ENCODE measurements around the gene CYSTM1. TPM values are rescaled to one million over a fixed set of nuclear protein-coding genes. Genes with fewer than 3 reads are reported as not detected.

The CYSTM1 gene
- total and polyA plus RNA-seq, 2 of the 8 experiments (the other 6 are each of a cell fraction or from before 2014, with no cell fraction given) = 25.0 to 47.8 TPM

DNA sequence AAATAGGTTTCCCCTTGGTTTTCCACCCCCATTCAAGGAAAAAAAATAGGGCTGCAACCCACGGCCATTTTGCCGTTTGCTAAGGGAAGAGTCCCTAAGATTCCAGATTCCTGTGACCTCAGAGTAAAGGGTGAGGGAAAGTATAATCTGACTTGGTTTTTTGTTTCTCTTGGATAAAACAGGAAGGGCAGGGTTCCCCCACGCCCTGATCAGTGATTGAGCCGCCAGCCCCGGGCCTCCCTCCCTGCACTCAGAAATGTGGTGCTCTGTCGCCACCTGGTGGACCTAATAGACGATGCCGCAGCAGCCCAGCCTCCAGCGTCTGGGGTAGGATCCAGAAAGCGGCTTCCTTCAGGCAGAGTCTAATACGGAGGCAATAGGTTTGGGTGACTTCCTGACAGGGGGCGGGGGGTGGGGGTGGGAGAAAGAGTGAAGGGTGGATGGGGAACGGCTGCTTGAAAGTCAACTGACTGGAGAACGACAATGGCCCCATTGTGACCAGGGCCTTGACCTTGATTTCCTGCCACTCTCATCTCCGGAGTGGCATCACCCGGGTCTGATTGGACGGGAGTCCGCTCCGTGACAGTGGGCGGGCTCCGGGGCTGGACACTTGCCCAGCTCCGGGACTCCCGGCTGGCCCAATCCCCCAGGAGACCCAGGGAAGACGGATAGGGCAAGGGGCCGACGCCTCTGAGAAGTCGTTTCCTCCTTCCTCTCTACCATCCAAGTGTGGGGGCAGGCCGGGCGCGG is 17.8 kb upstream of the CYSTM1 start:
- no peak overlapping the region for H4K91ac ChIP-seq (replicated peaks; ENCODE audit: insufficient read length, low read length)
- peaks cover 0 to 8% (median 6%) of the 10 kb centered on the region in 4 experiments; a peak in 4 of 7 replicates for H3K27me3 ChIP-seq (replicated peaks in 1 of 4; ENCODE audit: control insufficient read depth in 3 of 4, extremely low read depth in 1 of 4, insufficient read depth in 3 of 4, low read length in 3 of 4)
- H3K4me2 ChIP-seq (ENCODE audit: insufficient read depth in 1 of 2, low read depth in 2 of 2, low read length in 2 of 2) = peak overlapping the region; percentile 1 to 83; a peak in 3 of 4 replicates
- peaks cover 3% of the 10 kb centered on the region; the same call in 1 of the 2 replicates for H3K23me2 ChIP-seq (ENCODE audit: low read depth, low read length)
- no peak overlapping the region for H2BK5ac ChIP-seq (ENCODE audit: low read depth, low read length)
- ChIA-PET POLR2A (ENCODE audit: partially characterized antibody) (interaction anchor here (5.2 kb wide), 1 partner anchor 12 kb away, joined by 19 read pairs; no protein-coding TSS in a partner anchor), CTCF (ENCODE audit: partially characterized antibody) (interaction anchor here (0.7 to 10.1 kb wide), 12 partner anchors 9 to 392 kb away, joined by 3 to 118 read pairs (median 4); partner anchors contain the start of genes CYSTM1 and NRG2)
- H2AK5ac ChIP-seq (ENCODE audit: low read depth, low read length) = no peak overlapping the region
- H3K36me3 ChIP-seq (ENCODE audit: control insufficient read depth in 2 of 4, insufficient read depth in 4 of 4, low read length in 3 of 4) = no peaks in the 10 kb centered on the region
- no peak overlapping the region for H2BK120ac ChIP-seq (replicated peaks; ENCODE audit: low read depth, low read length)
- H3K79me1 ChIP-seq (ENCODE audit: low read depth, low read length) = no peaks in the 10 kb centered on the region
- H3K18ac ChIP-seq (ENCODE audit: extremely low read depth, low read length) = no peak overlapping the region
- no peak overlapping the region for H3K4ac ChIP-seq (replicated peaks; ENCODE audit: insufficient read length, low read depth, low read length)
- H3K14ac ChIP-seq (ENCODE audit: insufficient read length) = no peak overlapping the region
- H3K9ac ChIP-seq (replicated peaks in 1 of 4; ENCODE audit: extremely low read depth in 1 of 4, low read depth in 3 of 4, low read length in 3 of 4) = no peak overlapping the region
- H2AFZ ChIP-seq (ENCODE audit: low read length) = peak overlapping the region; percentile 92
- peak; percentile 24 for FAIRE-seq
- H3K23ac ChIP-seq (ENCODE audit: insufficient read length) = no peak overlapping the region
- no peaks in the 10 kb centered on the region for H4K20me1 ChIP-seq (replicated peaks in 1 of 2; ENCODE audit: control insufficient read depth in 1 of 2, insufficient read depth in 2 of 2, low read length in 2 of 2)
- H3K27ac ChIP-seq (ENCODE audit: low read depth, low read length) = no peak overlapping the region
- no peak overlapping the region for H2BK20ac ChIP-seq (ENCODE audit: low read length)
- H3K4me3 ChIP-seq (ENCODE audit: extremely low read depth in 1 of 4, insufficient read depth in 2 of 4, low read depth in 3 of 4, low read length in 4 of 4) = peak overlapping the region in 3 of 4 experiments; percentile 19 to 52 (median 26); a peak in 6 of 8 replicates
- H4K5ac ChIP-seq (ENCODE audit: insufficient read length, low read depth, low read length) = no peak overlapping the region
- peak in 1 of 2 experiments; percentile 96 for DNase-seq (ENCODE audit: low read depth in 1 of 2, low spot score in 2 of 2)
- peak overlapping the region; percentile 86 for H4K8ac ChIP-seq (ENCODE audit: extremely low read depth, insufficient read depth, low read length)
- H3K79me2 ChIP-seq (ENCODE audit: control insufficient read depth in 1 of 2, insufficient read depth in 2 of 2, low read length in 2 of 2) = no peaks in the 10 kb centered on the region
- no peak overlapping the region for H2BK15ac ChIP-seq (ENCODE audit: low read length)
- no peaks in the 10 kb centered on the region for H3K9me3 ChIP-seq (ENCODE audit: insufficient read depth in 2 of 2, low read depth in 1 of 2, low read length in 1 of 2)
- H3K56ac ChIP-seq (replicated peaks; ENCODE audit: insufficient read length, low read depth, low read length) = no peak overlapping the region
- WGBS, 2 experiments (ENCODE audit: extremely low coverage in 1 of 2, insufficient coverage in 1 of 2, insufficient read length in 1 of 2, insufficient replicate concordance in 2 of 2, low coverage in 1 of 2, low lambda C conversion rate in 2 of 2, missing lambda C conversion rate in 1 of 2) = 10% methylated on average over 25 of the region's 30 CpGs; no CpG with 5 or more reads in 1 of the 2 experiments
- H3K4me1 ChIP-seq (replicated peaks in 1 of 4; ENCODE audit: control insufficient read depth in 3 of 4, insufficient read depth in 4 of 4, low read length in 3 of 4) = peaks cover 6 to 19% (median 14%) of the 10 kb centered on the region in 4 experiments
- no peak overlapping the region for H2BK12ac ChIP-seq (ENCODE audit: low read depth, low read length)
- no peak for TF ChIP-seq POLR2A (IDR thresholded peaks at IDR 0.05; ENCODE audit: control extremely low read depth in 1 of 2, low read depth in 2 of 2, low read length in 2 of 2)
- no peak for TF ChIP-seq ASH2L (IDR thresholded peaks at IDR 0.05; ENCODE audit: low read length)
- TF ChIP-seq EZH2 (IDR thresholded peaks at IDR 0.05; ENCODE audit: low read depth, low read length, severe bottlenecking) = no peak
- TF ChIP-seq KDM1A (IDR thresholded peaks at IDR 0.05; ENCODE audit: borderline replicate concordance, low read length) = no peak
- TF ChIP-seq RNF2 (IDR thresholded peaks at IDR 0.05; ENCODE audit: borderline replicate concordance, low read depth, low read length, missing control alignments, poor library complexity, severe bottlenecking) = no peak
- TF ChIP-seq EGR1 (IDR thresholded peaks at IDR 0.05; ENCODE audit: borderline replicate concordance, low read depth, low read length) = no peak
- TF ChIP-seq TAF1 (IDR thresholded peaks at IDR 0.05; ENCODE audit: low read depth, low read length) = no peak
- TF ChIP-seq, protein P1, sequence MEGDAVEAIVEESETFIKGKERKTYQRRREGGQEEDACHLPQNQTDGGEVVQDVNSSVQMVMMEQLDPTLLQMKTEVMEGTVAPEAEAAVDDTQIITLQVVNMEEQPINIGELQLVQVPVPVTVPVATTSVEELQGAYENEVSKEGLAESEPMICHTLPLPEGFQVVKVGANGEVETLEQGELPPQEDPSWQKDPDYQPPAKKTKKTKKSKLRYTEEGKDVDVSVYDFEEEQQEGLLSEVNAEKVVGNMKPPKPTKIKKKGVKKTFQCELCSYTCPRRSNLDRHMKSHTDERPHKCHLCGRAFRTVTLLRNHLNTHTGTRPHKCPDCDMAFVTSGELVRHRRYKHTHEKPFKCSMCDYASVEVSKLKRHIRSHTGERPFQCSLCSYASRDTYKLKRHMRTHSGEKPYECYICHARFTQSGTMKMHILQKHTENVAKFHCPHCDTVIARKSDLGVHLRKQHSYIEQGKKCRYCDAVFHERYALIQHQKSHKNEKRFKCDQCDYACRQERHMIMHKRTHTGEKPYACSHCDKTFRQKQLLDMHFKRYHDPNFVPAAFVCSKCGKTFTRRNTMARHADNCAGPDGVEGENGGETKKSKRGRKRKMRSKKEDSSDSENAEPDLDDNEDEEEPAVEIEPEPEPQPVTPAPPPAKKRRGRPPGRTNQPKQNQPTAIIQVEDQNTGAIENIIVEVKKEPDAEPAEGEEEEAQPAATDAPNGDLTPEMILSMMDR (IDR thresholded peaks at IDR 0.05; ENCODE audit: control extremely low read depth in 1 of 3, insufficient read depth in 1 of 3, low read depth in 1 of 3, low read length in 3 of 3) = peak; percentile 89 to 96 (median 89)
- no peak for TF ChIP-seq CBX5 (IDR thresholded peaks at IDR 0.05; ENCODE audit: low read depth, low read length)

All from H1 (cell line).